ENCODE measurements around the gene BCO2.

GRCh38 chr11:112238041-112238440 is 62.7 kb downstream of the BCO2 start:
- TF ChIP-seq CTCF (IDR thresholded peaks at IDR 0.05) (no peak), POLR2A (IDR thresholded peaks at IDR 0.05) (no peak)

Measured in adrenal gland (tissue), 5 donors.